ENCODE results near the gene NOSIP. TPM values are rescaled to one million over a fixed set of nuclear protein-coding genes. Genes with fewer than 3 reads are reported as not detected.

The NOSIP gene
- total and polyA plus RNA-seq, 9 donors: 31.0 to 70.1 (median 58.7) TPM

DNA sequence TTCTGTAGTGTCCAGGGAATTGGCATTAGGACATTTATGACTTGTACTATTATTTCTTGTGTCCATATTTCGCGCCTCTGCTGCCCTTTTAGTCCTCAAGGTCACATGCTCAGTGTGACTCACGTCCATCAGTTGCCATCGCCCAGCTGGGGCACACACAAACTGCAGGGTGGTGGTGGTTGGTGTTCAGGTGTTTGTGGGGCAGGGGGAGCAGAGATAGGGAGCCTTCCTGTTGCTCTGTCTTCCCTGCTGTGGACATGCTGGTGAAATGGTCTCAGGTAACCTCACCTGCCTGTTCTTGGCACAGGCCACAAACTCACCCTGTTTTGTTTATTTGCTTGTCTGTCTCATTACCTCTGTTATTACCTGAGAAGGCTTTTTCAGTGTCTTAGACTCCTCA lies 33.0 kb upstream of the NOSIP start:
- TF ChIP-seq, protein P1, sequence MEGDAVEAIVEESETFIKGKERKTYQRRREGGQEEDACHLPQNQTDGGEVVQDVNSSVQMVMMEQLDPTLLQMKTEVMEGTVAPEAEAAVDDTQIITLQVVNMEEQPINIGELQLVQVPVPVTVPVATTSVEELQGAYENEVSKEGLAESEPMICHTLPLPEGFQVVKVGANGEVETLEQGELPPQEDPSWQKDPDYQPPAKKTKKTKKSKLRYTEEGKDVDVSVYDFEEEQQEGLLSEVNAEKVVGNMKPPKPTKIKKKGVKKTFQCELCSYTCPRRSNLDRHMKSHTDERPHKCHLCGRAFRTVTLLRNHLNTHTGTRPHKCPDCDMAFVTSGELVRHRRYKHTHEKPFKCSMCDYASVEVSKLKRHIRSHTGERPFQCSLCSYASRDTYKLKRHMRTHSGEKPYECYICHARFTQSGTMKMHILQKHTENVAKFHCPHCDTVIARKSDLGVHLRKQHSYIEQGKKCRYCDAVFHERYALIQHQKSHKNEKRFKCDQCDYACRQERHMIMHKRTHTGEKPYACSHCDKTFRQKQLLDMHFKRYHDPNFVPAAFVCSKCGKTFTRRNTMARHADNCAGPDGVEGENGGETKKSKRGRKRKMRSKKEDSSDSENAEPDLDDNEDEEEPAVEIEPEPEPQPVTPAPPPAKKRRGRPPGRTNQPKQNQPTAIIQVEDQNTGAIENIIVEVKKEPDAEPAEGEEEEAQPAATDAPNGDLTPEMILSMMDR (IDR thresholded peaks at IDR 0.05): no peak
- TF ChIP-seq POLR2A (IDR thresholded peaks at IDR 0.05) (no peak), EP300 (IDR thresholded peaks at IDR 0.05) (no peak)
- no peaks in the 10 kb centered on the region for H3K27me3 ChIP-seq
- no peaks in the 10 kb centered on the region for H3K4me1 ChIP-seq (ENCODE audit: insufficient read depth)
- WGBS, 3 donors: 68 to 82% (median 74%) methylated on average over 4 of the region's 4 CpGs
- no peaks in the 10 kb centered on the region for H3K36me3 ChIP-seq
- no peak for DNase-seq
- no peak overlapping the region for H3K4me3 ChIP-seq
- no peak overlapping the region for H3K27ac ChIP-seq
- no peaks in the 10 kb centered on the region for H3K9me3 ChIP-seq
- intact Hi-C loops (cut with DNase I): no loop called here

DNA sequence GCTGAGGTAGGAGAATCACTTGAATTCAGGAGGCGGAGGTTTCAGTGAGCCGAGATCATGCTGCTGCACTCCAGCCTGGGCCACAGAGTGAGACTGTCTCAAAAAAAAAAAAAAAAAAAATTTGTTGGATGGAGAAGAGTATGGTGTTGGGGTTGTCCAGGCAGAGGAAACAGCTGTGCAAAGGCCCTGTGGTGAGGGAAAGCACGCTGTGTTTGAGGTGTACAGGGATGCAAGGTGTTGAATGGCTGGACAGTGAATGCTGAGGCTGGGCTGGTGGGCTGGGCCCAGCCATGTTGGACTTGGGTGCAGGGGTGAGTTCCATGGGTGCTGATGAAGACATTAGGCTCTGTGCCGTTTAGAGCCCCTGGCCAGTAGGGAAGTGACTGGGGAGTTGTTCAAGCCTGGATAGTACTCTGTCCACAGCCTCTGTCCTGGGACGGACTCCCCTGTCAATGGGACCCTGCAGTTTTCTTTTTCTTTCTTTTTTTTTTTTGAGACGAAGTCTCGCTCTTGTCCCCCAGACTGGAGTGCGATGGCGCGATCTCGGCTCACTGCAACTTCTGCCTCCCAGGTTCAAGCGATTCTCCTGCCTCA lies 29.2 kb upstream of the NOSIP start:
- H3K27ac ChIP-seq: no peak overlapping the region
- intact Hi-C loops (cut with DNase I): no loop called here
- no peaks in the 10 kb centered on the region for H3K4me1 ChIP-seq (ENCODE audit: insufficient read depth)
- H3K4me3 ChIP-seq: no peak overlapping the region
- H3K9me3 ChIP-seq: no peaks in the 10 kb centered on the region
- H3K36me3 ChIP-seq: no peaks in the 10 kb centered on the region
- TF ChIP-seq POLR2A (IDR thresholded peaks at IDR 0.05) (no peak), EP300 (IDR thresholded peaks at IDR 0.05) (no peak)
- DNase-seq: no peak
- H3K27me3 ChIP-seq: no peaks in the 10 kb centered on the region
- 94 to 97% (median 96%) methylated on average over 12 of the region's 12 CpGs for WGBS, 3 donors

DNA sequence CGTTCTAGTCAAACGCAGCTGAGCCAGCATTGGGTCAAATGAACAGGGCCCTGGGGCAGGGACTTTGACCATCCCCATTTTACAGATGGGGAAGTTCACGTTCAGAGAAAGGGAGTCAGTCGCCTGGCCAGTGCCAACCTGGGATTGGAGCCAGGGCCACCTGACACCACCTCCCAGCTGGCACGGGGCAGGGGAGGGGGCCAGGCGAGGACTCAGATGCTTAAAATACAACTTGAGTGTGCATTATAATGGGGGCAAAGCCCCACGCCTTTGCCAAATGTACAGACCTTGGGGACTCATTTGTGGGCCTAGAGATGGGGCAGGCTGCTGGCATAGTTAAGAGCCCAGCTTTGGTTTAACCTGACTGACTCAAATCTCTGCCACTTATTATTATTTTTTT lies 25.2 kb upstream of the NOSIP start:
- WGBS, 3 donors: 80 to 87% (median 81%) methylated on average over 6 to 7 of the region's 7 CpGs

DNA sequence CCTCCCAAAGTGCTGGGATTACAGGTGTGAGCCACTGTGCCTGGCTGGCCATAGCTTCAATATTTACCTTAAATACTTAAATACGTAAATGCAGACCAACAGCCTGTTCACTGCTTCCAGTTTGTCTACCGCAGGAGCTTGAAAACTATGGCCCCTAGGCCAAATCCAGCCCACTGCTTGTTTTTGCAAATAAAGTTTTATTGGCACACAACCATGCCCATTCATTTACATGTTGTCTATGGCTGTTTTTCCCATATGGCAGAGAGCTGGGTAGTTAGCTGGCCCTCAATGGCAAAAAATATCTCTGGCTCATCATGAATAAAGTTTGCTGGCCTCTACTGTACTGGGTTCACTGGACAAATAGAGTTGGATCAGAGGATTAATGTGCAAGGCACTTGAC lies 22.4 kb upstream of the NOSIP start:
- Histone ChIP-seq H3K27ac (no peak overlapping the region), H3K4me3 (no peak overlapping the region), H3K4me1 (ENCODE audit: insufficient read depth) (no peaks in the 10 kb centered on the region), H3K36me3 (no peaks in the 10 kb centered on the region), H3K27me3 (no peaks in the 10 kb centered on the region), H3K9me3 (no peaks in the 10 kb centered on the region)
- DNase-seq: no peak
- intact Hi-C loops (cut with DNase I): no loop called here
- 95% methylated on average over 2 of the region's 2 CpGs for WGBS, 3 donors
- TF ChIP-seq, protein P1 (IDR thresholded peaks at IDR 0.05): no peak
- no peak for TF ChIP-seq POLR2A (IDR thresholded peaks at IDR 0.05)
- no peak for TF ChIP-seq EP300 (IDR thresholded peaks at IDR 0.05)

More for the DNA sequence above, 25.2 kb upstream of the NOSIP start:
- no peaks in the 10 kb centered on the region for H3K9me3 ChIP-seq
- no peaks in the 10 kb centered on the region for H3K4me1 ChIP-seq (ENCODE audit: insufficient read depth)
- H3K4me3 ChIP-seq: no peak overlapping the region
- no peaks in the 10 kb centered on the region for H3K27me3 ChIP-seq
- no peak overlapping the region for H3K27ac ChIP-seq
- intact Hi-C loops (cut with DNase I): no loop called here
- TF ChIP-seq, protein P1 (IDR thresholded peaks at IDR 0.05): no peak
- no peak for TF ChIP-seq EP300 (IDR thresholded peaks at IDR 0.05)
- DNase-seq: no peak
- no peaks in the 10 kb centered on the region for H3K36me3 ChIP-seq

DNA sequence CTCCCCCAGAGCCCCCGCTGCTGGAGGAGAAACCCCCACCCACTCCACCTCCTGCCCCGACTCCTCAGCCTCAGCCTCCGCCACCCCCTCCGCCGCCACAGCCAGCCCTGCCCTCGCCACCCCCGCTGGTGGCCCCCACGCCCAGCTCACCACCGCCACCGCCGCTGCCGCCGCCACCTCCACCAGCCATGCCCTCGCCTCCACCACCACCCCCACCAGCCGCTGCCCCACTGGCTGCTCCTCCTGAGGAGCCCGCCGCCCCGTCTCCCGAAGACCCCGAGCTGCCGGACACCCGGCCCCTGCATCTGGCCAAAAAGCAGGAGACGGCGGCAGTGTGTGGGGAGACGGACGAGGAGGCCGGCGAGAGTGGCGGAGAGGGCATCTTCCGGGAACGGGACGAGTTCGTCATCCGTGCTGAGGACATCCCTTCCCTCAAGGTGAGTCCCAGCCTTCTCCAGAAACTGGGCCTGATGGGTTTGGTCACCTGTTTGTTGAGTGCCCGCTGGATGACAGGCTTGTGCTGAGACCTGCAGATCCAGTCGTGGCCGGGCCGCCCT lies 21.2 kb upstream of the NOSIP start:
- H3K27ac ChIP-seq: no peak overlapping the region
- H3K9me3 ChIP-seq: no peaks in the 10 kb centered on the region
- no peaks in the 10 kb centered on the region for H3K36me3 ChIP-seq

More for the DNA sequence above, 21.2 kb upstream of the NOSIP start:
- Histone ChIP-seq H3K27me3 (no peaks in the 10 kb centered on the region), H3K4me3 (no peak overlapping the region), H3K4me1 (ENCODE audit: insufficient read depth) (no peaks in the 10 kb centered on the region)
- intact Hi-C loops (cut with DNase I): no loop called here
- TF ChIP-seq, protein P1 (IDR thresholded peaks at IDR 0.05): no peak
- TF ChIP-seq EP300 (IDR thresholded peaks at IDR 0.05) (no peak), POLR2A (IDR thresholded peaks at IDR 0.05) (no peak)
- WGBS, 3 donors: 92 to 94% (median 93%) methylated on average over 37 to 38 of the region's 38 CpGs
- no peak for DNase-seq
